Ramos (cell line): Measurements from ENCODE around the gene FMN1.
"Not testable (repeated sequence)": the region's sequence is repeated elsewhere in the genome, so short reads cannot be mapped to it uniquely, and the experiment has no call there.

Source experiments
- in situ Hi-C: fragments of 300-500 bp; cut with MboI; formaldehyde crosslinking; loops from one replicate; pipeline ENCODE4 v1.14.3; 2022; ENCODE audit warnings: low sequenced_read_pairs; ENCODE audit not compliant: unreplicated experiment

The FMN1 gene

GRCh38 chr15:33099213-33099612, 95.3 kb downstream of the FMN1 start:
- in situ Hi-C loops: no loop called here

GRCh38 chr15:33098094-33099058, 96.1 kb downstream of the FMN1 start:
- in situ Hi-C loops: no loop called here

DNA sequence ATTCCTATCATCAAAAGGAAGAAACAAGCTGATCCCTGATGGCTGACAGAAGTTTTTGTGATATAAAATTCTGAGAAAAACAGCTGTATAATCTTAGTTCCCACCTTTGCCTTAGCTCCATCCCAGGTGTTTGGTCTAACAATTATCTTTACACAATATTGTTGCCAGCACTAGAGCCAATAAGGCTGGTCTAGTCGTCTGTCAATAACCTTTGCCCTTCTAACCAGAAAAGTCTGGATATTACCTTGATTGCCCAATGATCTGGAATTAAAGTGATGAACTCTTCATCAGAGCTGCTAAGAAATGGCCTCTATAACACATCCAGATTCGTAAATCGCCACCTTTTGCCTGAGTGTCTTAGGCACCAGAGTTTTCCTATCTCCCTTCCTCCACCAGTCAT, 98.4 kb downstream of the FMN1 start:
- in situ Hi-C loops: no loop called here

DNA sequence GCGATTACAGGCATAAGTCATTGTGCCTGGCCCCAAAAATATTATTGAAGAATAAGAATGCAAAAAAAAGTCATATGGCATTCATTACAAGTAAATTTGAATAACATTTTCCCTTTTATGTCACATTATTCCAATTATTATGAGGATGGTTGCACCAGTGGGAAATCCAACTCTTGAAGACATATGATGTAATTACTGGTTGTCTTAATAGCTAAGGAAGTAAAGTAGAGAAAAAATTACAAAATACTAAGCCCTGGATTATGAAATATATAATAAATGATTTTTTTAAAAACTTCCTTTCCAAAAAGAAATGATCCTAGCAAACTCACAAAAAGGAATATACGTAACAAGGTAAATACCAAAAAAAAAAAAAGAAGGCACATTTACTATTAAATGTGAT, 98.9 kb downstream of the FMN1 start:
- in situ Hi-C loops: no loop called here

- in situ Hi-C loops: no loop called here
These were observed 100.2 kb downstream of the FMN1 start for GRCh38 chr15:33094336-33094735.

DNA sequence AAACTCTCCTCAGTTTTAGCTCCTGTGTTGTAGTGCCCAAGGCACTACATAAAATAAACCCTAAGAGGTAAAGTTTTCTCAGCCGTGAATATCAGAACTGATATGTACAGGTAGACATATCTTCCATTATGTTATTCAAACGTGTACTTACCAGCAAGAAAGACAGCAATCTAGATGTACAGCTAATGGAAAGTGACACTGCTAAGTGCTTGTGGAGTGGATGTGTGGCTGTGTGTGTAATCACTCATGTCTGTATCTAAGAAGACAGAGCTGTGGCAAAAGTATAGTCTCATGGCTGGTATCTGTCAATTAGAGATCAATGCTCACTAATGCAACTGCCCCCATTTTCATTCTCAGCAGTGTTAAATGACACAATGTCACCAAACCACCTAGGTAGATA, 101.3 kb downstream of the FMN1 start:
- in situ Hi-C loops: no loop called here

DNA sequence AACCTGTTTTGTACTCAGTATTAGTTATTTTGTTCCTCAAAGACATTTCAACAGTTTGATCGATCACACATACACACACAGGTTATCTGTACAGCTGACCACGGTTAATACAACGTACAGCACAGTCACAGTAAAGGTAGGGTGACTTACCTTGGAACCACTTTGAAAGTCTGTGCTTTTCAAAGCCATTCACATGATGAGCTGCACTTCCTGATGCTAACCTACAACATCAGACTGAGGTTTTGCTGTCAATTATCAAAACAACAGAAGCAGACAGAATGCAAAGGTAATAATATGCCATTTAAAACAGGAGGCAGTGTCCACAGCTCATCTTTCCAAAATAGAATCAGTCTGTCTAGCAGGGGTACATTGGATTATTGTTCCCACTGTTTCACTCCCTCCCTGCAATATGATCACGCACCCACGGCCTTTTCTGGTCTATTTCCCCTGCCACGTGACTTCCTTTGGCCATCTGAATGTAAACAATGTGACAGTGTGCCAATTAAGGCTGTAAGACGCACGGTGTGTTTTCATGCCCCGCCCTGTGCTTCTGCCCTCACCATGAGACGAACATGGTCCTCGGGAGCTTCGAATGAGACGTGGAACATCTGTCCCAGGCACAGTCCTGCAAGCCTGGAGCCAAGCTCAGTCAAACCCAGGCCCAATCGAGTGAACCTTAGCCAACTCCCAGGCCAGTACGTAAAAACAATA, 102.4 kb downstream of the FMN1 start:
- in situ Hi-C loops: no loop called here

- in situ Hi-C loops: no loop called here
These were observed 104.4 kb downstream of the FMN1 start for GRCh38 chr15:33089878-33090757.

DNA sequence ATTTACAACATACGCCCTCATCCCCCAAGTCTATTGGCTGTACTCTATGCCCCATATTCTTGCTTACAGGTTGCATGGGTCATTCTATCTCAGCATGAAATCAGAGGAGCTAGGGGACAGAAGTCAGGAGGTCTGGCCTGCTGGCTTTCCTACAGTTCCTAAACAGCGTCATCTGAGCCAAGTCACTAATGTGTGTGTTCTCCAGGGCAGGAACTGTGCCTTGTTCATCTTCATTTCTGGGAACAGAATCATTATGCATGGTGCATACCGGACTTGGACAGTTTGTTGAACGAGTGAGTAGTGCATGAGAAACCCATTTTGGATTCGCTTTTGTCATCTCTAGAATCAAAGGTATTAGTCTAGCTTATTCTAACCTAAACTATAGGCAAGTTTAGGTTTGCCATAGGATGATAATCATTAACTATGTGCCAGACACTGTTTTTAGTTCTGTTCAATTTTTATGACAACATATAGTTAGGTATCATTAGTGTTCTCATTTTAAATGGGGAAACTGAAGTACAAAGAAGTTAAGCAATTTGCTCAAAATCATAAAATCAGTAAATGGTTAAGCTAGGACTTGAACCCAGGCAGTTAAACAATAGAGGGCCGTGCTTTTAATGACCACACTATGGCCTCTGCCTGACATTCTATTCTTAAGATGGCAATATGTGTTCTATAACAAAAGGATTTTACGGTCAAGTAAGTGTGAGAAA, 105.2 kb downstream of the FMN1 start:
- in situ Hi-C loops: no loop called here

- in situ Hi-C loops: no loop called here
These were observed 107.9 kb downstream of the FMN1 start for GRCh38 chr15:33086500-33087121.

DNA sequence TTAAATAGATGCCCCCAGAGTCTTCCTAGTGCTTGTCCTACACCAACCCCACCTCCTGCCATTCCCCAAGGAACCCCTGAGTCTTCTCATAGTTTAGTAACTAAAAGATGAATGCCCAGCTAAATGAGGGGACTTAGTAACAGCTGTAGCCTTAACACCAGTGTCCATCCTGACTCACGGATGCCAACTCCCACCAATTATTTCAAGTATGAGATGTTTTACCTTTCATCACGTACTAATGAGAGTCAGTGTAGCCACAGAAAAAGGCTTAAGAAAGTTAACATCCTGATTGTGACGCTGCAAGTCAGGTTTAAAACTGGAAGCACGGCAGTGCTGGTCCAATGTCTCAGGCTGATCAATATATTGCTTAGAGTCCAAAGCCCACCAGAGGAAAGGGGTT, 109.9 kb downstream of the FMN1 start:
- in situ Hi-C loops: no loop called here

DNA sequence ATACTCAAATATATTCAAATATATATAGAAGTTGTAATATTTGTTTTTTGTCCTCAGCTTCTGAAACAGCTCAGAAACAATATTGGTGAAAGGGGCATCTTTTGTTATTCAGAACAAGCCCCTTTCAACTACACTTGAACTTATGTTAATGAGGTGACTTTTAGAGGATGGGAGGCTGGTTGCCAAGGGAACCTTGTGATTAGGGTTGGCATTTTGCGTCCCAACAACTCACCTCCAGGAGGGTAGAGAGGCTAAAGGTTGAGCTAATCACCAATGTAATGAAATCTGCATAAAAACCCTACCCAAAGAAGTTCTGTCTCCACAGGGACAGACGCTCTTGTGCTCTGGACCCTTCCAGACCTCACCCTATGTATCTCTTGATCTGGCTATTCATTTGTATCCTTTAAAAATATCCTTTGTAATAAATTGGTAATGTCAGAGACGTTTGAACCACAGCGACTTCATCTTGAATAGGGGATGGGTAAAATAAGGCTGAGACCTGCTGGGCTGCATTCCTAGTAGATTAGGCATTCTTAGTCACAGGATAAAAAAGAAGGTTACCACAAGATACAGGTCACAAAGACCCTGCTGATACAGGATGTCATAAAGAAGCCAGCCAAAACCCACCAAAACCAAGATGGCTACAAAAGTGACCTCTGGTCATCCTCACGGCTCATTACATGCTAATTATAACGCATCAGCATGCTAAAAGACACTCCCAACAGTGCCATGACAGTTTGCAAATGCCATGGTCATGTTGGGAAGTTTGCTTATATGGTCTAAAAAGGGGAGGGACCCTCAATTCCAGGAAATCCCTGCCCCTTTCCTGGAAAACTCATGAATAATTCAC, 111.1 kb downstream of the FMN1 start:
- in situ Hi-C loops: no loop called here

DNA sequence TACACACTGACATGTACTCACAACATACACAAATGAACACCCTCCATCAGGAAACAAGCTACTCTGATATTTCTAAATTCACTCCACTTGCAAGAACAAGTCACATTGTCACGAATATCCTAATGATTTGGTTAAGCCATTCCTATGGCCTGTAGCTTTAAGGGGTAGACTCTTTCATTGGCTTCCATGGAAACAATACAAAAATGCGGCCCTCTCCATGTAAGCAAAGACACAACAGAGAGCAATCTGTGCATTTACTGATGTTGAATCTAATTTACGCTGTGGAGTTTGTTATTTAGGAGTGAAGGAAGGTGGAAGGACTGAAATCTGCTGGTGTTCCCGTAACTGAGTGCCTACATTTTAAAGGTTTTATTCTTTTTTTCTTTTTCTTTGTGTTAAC, 114.5 kb downstream of the FMN1 start:
- in situ Hi-C loops: no loop called here

GRCh38 chr15:33078607-33079006, 115.9 kb downstream of the FMN1 start:
- in situ Hi-C loops: no loop called here

DNA sequence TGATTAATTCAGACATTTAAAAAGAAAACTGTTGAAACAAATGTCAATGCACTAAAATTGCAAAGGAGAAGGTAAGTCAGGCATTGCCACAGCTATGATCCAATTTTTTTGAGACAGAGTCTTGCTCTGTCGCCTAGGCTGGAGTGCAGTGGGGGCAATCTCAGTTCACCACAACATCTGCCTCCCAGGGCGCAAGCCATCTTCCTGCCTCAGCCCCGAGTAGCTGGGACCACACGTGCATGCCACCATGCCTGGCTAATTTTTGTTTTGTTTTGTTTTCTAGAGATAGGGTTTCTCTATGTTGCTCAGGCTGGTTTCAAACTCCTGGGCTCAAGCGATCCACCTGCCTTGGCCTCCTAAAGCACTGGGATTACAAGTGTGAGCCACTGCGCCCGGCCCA, 117.6 kb downstream of the FMN1 start:
- in situ Hi-C loops: no loop called here

GRCh38 chr15:33074942-33075341, 119.6 kb downstream of the FMN1 start:
- in situ Hi-C loops: no loop called here

- in situ Hi-C loops: no loop called here
These were observed 120.3 kb downstream of the FMN1 start for GRCh38 chr15:33074212-33074611.

DNA sequence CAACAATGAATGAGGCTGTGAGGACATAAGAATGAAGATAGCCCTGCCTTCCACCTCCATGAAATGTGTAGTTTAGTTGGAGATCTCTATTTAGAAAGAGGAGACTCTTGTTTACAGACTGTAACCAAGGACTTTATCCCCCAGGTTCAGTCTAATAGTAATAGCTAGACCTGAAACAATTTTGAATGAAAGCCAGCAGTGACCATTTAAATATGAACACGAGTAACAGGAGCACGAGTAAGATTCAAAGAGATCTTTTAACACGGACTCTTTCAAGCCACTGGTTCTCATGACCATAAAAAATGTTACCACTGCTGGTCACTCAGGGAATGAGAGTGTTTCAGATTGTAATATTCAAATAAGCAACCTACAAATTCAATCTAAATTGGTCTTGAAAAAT, 123.1 kb downstream of the FMN1 start:
- in situ Hi-C loops: no loop called here

DNA sequence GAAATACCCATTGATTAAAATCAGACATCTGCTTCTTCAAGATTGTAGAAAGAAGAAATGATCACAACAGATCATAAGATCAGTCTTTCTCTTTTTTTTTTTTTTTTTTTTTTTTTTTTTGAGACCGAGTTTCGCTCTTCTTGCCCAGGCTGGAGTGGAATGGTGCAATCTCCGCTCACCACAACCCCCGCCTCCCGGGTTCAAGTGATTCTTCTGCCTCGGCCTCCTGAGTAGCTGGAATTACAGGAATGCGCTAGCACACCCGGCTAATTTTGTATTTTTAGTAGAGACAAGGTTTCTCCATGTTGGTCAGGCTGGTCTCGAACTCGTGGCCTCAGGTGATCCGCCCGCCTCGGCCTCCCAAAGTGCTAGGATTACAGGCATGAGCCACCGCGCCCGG, 124.6 kb downstream of the FMN1 start:
- in situ Hi-C loops: not testable (repeated sequence)
